ENCODE results near the gene SREBF1.

The SREBF1 gene

DNA sequence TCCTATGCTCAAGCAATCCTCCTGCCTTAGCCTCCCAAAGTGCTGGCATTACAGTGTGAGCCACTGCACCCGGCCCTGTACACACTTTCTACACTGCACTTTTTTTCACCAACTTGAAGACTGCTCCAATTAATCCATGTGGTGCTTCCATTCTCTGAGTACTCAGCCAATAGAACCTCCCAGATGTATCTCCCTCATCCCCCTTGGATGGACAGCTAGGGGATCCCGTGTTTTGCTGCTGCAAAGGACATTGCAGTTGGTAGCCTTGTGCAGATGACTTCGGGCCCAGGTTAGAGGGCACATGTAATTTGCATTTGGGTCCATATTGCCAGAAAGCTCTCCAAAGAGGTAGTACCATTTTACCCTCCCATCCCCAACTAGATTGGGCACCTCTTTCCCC is 59.9 kb downstream of the SREBF1 start:
- Histone ChIP-seq H3K9me3 (no peaks in the 10 kb centered on the region), H3K4me3 (ENCODE audit: low read depth, low read length) (no peak overlapping the region), H3K27me3 (no peaks in the 10 kb centered on the region), H3K4me1 (peaks cover 9% of the 10 kb centered on the region), H3K36me3 (no peaks in the 10 kb centered on the region)
- TF ChIP-seq, protein P1, sequence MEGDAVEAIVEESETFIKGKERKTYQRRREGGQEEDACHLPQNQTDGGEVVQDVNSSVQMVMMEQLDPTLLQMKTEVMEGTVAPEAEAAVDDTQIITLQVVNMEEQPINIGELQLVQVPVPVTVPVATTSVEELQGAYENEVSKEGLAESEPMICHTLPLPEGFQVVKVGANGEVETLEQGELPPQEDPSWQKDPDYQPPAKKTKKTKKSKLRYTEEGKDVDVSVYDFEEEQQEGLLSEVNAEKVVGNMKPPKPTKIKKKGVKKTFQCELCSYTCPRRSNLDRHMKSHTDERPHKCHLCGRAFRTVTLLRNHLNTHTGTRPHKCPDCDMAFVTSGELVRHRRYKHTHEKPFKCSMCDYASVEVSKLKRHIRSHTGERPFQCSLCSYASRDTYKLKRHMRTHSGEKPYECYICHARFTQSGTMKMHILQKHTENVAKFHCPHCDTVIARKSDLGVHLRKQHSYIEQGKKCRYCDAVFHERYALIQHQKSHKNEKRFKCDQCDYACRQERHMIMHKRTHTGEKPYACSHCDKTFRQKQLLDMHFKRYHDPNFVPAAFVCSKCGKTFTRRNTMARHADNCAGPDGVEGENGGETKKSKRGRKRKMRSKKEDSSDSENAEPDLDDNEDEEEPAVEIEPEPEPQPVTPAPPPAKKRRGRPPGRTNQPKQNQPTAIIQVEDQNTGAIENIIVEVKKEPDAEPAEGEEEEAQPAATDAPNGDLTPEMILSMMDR (IDR thresholded peaks at IDR 0.05; ENCODE audit: low read depth, low read length) = no peak
- no peak for DNase-seq

DNA sequence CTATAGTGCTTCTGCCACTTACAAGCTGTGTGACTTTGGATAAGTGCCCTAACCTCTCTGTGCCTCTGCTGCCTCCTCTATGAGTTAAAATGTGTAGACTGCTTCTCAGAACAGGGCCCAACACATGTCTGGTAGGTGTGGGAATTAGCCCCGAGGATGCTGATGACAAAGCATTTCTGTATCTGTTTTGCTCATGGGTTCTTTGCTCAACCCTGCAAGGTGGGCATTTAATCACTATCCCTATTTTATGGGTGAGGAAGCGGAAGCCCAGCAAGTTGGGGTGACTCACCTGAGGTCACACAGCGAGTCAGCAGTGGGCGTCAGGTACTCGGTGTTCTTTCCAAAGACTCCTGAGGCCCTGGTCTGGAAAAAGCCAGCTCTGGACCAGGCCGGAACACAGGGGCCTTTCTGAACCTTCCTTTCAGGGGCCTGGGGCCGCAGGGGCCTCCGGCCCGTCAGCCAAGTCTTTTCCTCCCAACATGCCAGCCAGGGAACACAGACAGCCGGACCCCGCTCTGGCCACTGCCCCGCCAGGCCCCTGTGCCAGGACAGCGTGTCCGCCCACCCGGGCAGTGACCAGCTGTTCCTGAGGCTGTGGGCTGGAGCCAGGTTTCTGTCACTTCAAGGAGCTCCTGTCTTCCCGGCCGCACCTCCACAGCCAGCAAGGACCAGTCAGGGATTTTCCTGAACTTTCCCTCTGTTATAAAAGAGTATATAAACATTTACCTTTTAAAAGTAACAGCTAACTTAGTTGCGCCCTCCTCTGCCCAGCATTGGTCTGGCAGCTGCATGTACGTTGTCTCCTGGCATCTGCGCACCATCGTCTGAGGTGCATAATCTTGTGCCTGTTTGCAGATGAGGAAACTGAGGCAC is 62.5 kb downstream of the SREBF1 start:
- TF ChIP-seq, protein P1 (IDR thresholded peaks at IDR 0.05; ENCODE audit: low read depth, low read length) = no peak
- Histone ChIP-seq H3K4me3 (ENCODE audit: low read depth, low read length) (no peak overlapping the region), H3K9me3 (no peaks in the 10 kb centered on the region), H3K36me3 (no peaks in the 10 kb centered on the region), H3K27me3 (no peaks in the 10 kb centered on the region), H3K4me1 (no peaks in the 10 kb centered on the region; the same call in 1 of the 2 replicates)
- DNase-seq = no peak

DNA sequence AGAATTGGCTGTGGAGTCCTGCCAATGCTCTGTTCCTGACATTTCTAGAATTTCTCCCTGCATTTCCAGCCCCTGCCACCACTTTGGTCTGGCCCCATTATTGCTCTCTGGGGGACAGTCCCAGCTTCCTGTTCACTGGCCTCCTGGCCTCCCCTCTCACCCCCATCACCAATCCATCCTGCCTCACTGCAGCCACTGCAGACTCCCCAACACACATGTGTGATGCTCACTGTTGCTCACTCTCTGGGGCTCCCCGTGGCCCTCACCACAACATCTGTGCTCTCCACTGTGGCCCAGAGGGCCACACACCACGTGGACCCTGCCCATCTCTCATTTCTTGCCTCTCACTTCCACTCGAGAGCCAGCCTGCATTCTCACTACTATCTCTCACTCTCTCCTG is 64.6 kb downstream of the SREBF1 start:
- Histone ChIP-seq H3K4me1 (peaks cover 8% of the 10 kb centered on the region), H3K9me3 (no peaks in the 10 kb centered on the region), H3K27me3 (no peaks in the 10 kb centered on the region), H3K4me3 (ENCODE audit: low read depth, low read length) (no peak overlapping the region), H3K36me3 (no peaks in the 10 kb centered on the region)
- DNase-seq = no peak
- TF ChIP-seq, protein P1 (IDR thresholded peaks at IDR 0.05; ENCODE audit: low read depth, low read length) = no peak

DNA sequence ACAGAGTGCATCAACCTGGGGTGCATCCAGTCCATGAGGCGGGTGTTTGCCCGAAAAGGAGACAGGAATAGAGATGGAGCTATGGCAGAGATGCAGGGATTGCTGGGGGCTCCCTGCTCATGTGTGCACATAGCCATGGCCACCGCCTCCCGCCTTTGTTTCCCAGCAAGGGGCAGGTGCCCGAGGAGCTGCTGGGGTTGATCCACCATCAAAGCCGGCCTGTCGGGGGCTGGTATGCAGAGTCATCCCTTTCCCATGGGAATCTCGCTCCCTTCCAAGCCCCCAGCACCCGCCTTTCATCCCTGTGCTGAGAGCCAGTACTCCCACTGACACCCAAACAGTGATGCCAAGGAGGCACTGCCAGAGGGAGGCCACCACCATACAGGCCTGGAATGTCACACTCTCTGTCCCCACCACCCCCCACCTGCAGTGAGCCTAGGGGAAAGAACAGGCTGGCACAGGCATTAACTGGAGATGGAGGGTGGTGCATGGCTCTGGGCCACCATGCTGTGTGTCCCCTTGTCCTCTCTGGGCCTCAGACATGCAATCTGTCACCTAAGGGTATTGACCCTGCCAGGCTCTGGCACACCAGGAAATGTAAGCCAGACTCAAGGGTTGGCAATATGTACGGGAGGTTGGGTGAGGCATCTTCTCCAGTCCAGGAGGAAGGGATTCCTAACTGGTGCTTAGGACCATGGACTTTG is 65.1 kb downstream of the SREBF1 start:
- no peaks in the 10 kb centered on the region for H3K36me3 ChIP-seq
- TF ChIP-seq, protein P1 (IDR thresholded peaks at IDR 0.05; ENCODE audit: low read depth, low read length) = no peak
- H3K27me3 ChIP-seq = no peaks in the 10 kb centered on the region
- DNase-seq = no peak
- peaks cover 8% of the 10 kb centered on the region for H3K4me1 ChIP-seq
- H3K4me3 ChIP-seq (ENCODE audit: low read depth, low read length) = no peak overlapping the region
- H3K9me3 ChIP-seq = no peaks in the 10 kb centered on the region

DNA sequence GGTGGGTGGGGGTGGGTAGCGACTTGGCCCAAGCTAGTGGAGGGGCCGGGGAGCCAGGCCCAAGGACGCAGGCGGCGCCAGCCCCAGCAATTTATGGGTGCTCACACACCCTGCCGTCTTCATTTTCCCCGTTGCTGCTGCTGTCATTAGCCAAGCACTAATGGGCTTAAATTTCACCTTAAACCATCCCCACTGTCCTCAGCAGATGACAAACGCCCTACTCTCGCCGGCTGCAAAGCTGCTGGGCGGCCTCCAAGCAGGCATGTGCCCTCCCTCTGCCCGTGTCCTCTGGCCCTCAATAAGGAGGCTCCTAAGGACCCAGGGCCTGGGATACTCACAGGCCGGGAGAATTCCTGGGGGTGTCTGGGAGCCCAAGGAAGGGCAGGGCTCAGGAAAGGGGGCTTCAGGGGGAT is 66.1 kb downstream of the SREBF1 start:
- no peak for DNase-seq
- H3K4me3 ChIP-seq (ENCODE audit: low read depth, low read length) = no peak overlapping the region
- no peaks in the 10 kb centered on the region for H3K27me3 ChIP-seq
- H3K9me3 ChIP-seq = no peaks in the 10 kb centered on the region
- H3K4me1 ChIP-seq = peaks cover 8% of the 10 kb centered on the region
- H3K36me3 ChIP-seq = no peaks in the 10 kb centered on the region
- TF ChIP-seq, protein P1 (IDR thresholded peaks at IDR 0.05; ENCODE audit: low read depth, low read length) = no peak

Measured in BE2C (cell line).